NT2/D1 (cell line): ENCODE results near the gene ELAPOR1.
A peak's percentile ranks its signal among the peaks of the same experiment; 100 is the strongest.
"Not testable (repeated sequence)": the region's sequence is repeated elsewhere in the genome, so short reads cannot be mapped to it uniquely, and the experiment has no call there.

Source experiments
- DNase-seq: peaks from one replicate; pipeline ENCODE4 v3.0.0-alpha.2; 2011; ENCODE audit warnings: low read depth, low spot score
- H3K27me3 ChIP-seq: 2 replicates; pipeline ENCODE4 v1.6.0; 2011; ENCODE audit warnings: mild to moderate bottlenecking; ENCODE audit not compliant: insufficient read length, insufficient read depth
- H3K36me3 ChIP-seq: 2 replicates; pipeline ENCODE4 v1.6.1; 2011; ENCODE audit warnings: mild to moderate bottlenecking, low read length, mixed read lengths; ENCODE audit not compliant: insufficient read depth, insufficient read length
- H3K4me1 ChIP-seq: 2 replicates; pipeline ENCODE4 v1.5.1; 2011; ENCODE audit not compliant: insufficient read depth, insufficient read length
- H3K4me3 ChIP-seq: 2 replicates; pipeline ENCODE4 v1.5.1; 2011; ENCODE audit warnings: low read depth; ENCODE audit not compliant: insufficient read length
- H3K9ac ChIP-seq: 2 replicates; pipeline ENCODE4 v1.6.0; 2011; ENCODE audit warnings: low read depth; ENCODE audit not compliant: insufficient read length
- H3K9me3 ChIP-seq: 2 replicates; pipeline ENCODE4 v1.5.1; 2011; ENCODE audit warnings: mild to moderate bottlenecking, low read length; ENCODE audit not compliant: insufficient read depth
- SUZ12 ChIP-seq: IDR thresholded peaks from 2 replicates; pipeline ENCODE4 v1.6.1; 2011; ENCODE audit not compliant: insufficient read length, insufficient read depth; ENCODE audit errors: extremely low read depth
- YY1 ChIP-seq: IDR thresholded peaks from 2 replicates; pipeline ENCODE4 v1.6.1; 2011; ENCODE audit not compliant: insufficient read length, insufficient read depth
- ZNF274 ChIP-seq: IDR thresholded peaks from 2 replicates; pipeline ENCODE4 v1.6.1; 2011; ENCODE audit warnings: mild to moderate bottlenecking, low read depth, low read length

The ELAPOR1 gene

GRCh38 chr1:109138358-109138757 is 24.4 kb downstream of the ELAPOR1 start:
- H3K9ac ChIP-seq: no peak overlapping the region
- DNase-seq: no peak
- TF ChIP-seq YY1: no peak
- TF ChIP-seq SUZ12: no peak
- TF ChIP-seq ZNF274: no peak

GRCh38 chr1:109140392-109140791 is 26.5 kb downstream of the ELAPOR1 start:
- no peak for DNase-seq
- H3K4me3 ChIP-seq: no peak overlapping the region
- no peaks in the 10 kb centered on the region for H3K27me3 ChIP-seq
- TF ChIP-seq SUZ12 (no peak), YY1 (no peak), ZNF274 (no peak)
- H3K9ac ChIP-seq: no peak overlapping the region
- no peaks in the 10 kb centered on the region for H3K36me3 ChIP-seq
- H3K4me1 ChIP-seq: no peaks in the 10 kb centered on the region
- no peaks in the 10 kb centered on the region for H3K9me3 ChIP-seq

More at GRCh38 chr1:109138358-109138757, 24.4 kb downstream of the ELAPOR1 start:
- Histone ChIP-seq H3K27me3 (no peaks in the 10 kb centered on the region), H3K36me3 (no peaks in the 10 kb centered on the region), H3K4me1 (no peaks in the 10 kb centered on the region), H3K9me3 (no peaks in the 10 kb centered on the region), H3K4me3 (no peak overlapping the region)

- no peak for DNase-seq
- H3K9ac ChIP-seq: no peak overlapping the region
- H3K4me1 ChIP-seq: no peaks in the 10 kb centered on the region
- H3K36me3 ChIP-seq: no peaks in the 10 kb centered on the region
- H3K27me3 ChIP-seq: no peaks in the 10 kb centered on the region
- TF ChIP-seq SUZ12 (no peak), YY1 (no peak), ZNF274 (no peak)
- no peak overlapping the region for H3K4me3 ChIP-seq
- no peaks in the 10 kb centered on the region for H3K9me3 ChIP-seq
Observed at GRCh38 chr1:109142260-109142659, 28.3 kb downstream of the ELAPOR1 start.

GRCh38 chr1:109142725-109143124 is 28.8 kb downstream of the ELAPOR1 start:
- H3K4me1 ChIP-seq, DNase-seq, H3K36me3 ChIP-seq, H3K9ac ChIP-seq, H3K27me3 ChIP-seq, H3K9me3 ChIP-seq, H3K4me3 ChIP-seq: not testable (repeated sequence)

- no peak for TF ChIP-seq ZNF274
- no peak for TF ChIP-seq YY1
- TF ChIP-seq SUZ12: no peak
- peaks cover 2% of the 10 kb centered on the region for H3K4me1 ChIP-seq
- no peaks in the 10 kb centered on the region for H3K9me3 ChIP-seq
- no peak overlapping the region for H3K9ac ChIP-seq
- H3K4me3 ChIP-seq: no peak overlapping the region
- no peaks in the 10 kb centered on the region for H3K27me3 ChIP-seq
- no peak for DNase-seq
- H3K36me3 ChIP-seq: no peaks in the 10 kb centered on the region
Observed at GRCh38 chr1:109148987-109149561, 35.2 kb downstream of the ELAPOR1 start.

- Histone ChIP-seq H3K4me1 (peaks cover 2% of the 10 kb centered on the region), H3K9me3 (no peaks in the 10 kb centered on the region), H3K27me3 (no peaks in the 10 kb centered on the region), H3K4me3 (no peak overlapping the region), H3K9ac (no peak overlapping the region), H3K36me3 (no peaks in the 10 kb centered on the region)
- no peak for DNase-seq
- TF ChIP-seq SUZ12: no peak
- TF ChIP-seq YY1: no peak
- no peak for TF ChIP-seq ZNF274
Observed at GRCh38 chr1:109149874-109150601, 36.1 kb downstream of the ELAPOR1 start.

GRCh38 chr1:109151146-109151990 is 37.5 kb downstream of the ELAPOR1 start:
- Histone ChIP-seq H3K4me1 (peaks cover 2% of the 10 kb centered on the region), H3K9ac (no peak overlapping the region), H3K36me3 (no peaks in the 10 kb centered on the region), H3K27me3 (no peaks in the 10 kb centered on the region), H3K4me3 (no peak overlapping the region), H3K9me3 (no peaks in the 10 kb centered on the region)
- peak; percentile 38 for DNase-seq
- TF ChIP-seq YY1 (no peak), ZNF274 (no peak), SUZ12 (no peak)
